K562 (cell line): ENCODE data around the gene KDELR3. TPM values are rescaled to one million over a fixed set of nuclear protein-coding genes. Genes with fewer than 3 reads are reported as not detected.
A peak's percentile ranks its signal among the peaks of the same experiment; 100 is the strongest.

ENCODE experiments used
- CBX5 ChIP-seq: IDR thresholded peaks from 2 replicates; pipeline ENCODE4 v1.6.1; 2014; ENCODE audit warnings: low read depth, borderline replicate concordance
- ELF1 ChIP-seq: fragments of 200-800 bp; sonication (Bioruptor generic); IDR thresholded peaks from 2 replicates; pipeline ENCODE4 v1.6.1; 2016; ENCODE audit warnings: missing genetic modification characterization, missing compliant biosample characterization
- EZH2 ChIP-seq: IDR thresholded peaks from 2 replicates; pipeline ENCODE4 v1.6.1; 2012; ENCODE audit warnings: low read depth, mild to moderate bottlenecking, inconsistent platforms, low read length, borderline replicate concordance
- FOXK1 ChIP-seq: sonication (generic); formaldehyde crosslinking; IDR thresholded peaks from 2 replicates; pipeline ENCODE4 v1.8.0; 2022; ENCODE audit warnings: missing genetic modification reagents, mild to moderate bottlenecking, borderline replicate concordance
- GABPA ChIP-seq: fragments of 200-800 bp; sonication (Bioruptor generic); conservative IDR thresholded peaks from 2 replicates; pipeline ENCODE4 v1.6.1; 2016; ENCODE audit warnings: low read depth, missing genetic modification characterization, missing compliant biosample characterization
- HLTF ChIP-seq: fragments of 450-650 bp; IDR thresholded peaks from 2 replicates; pipeline ENCODE4 v1.6.1; 2016
- KLF1 ChIP-seq: fragments of 450-650 bp; IDR thresholded peaks from 2 replicates; pipeline ENCODE4 v1.6.1; 2016; ENCODE audit warnings: missing genetic modification characterization, missing compliant biosample characterization
- MTA2 ChIP-seq: fragments of 450-650 bp; IDR thresholded peaks from 2 replicates; pipeline ENCODE4 v1.6.1; 2016; ENCODE audit warnings: low read depth
- NFIC ChIP-seq: fragments of 450-650 bp; IDR thresholded peaks from 2 replicates; pipeline ENCODE4 v1.6.1; 2017; ENCODE audit warnings: mild to moderate bottlenecking, inconsistent platforms
- NR2C2 ChIP-seq, 2 experiments: fragments of 200-800 bp in 1 of 2; sonication (Bioruptor generic) in 1 of 2; sonication (generic) in 1 of 2; formaldehyde crosslinking in 1 of 2; IDR thresholded peaks; 2 replicates each; pipeline versions ENCODE4 v1.6.1 to v1.8.0; 2016 to 2022; ENCODE audit warnings: mild to moderate bottlenecking in 1 of 2, missing compliant biosample characterization in 1 of 2, missing genetic modification characterization in 1 of 2, missing genetic modification reagents in 1 of 2
- OTX1 ChIP-seq: fragments of 450-650 bp; formaldehyde crosslinking; IDR thresholded peaks from 2 replicates; pipeline ENCODE4 v1.4.0; 2022; ENCODE audit warnings: mild to moderate bottlenecking
- SMAD4 ChIP-seq: fragments of 250-450 bp; sonication (Bioruptor Pico); conservative IDR thresholded peaks from 2 replicates; pipeline ENCODE4 v1.8.0; 2021; ENCODE audit warnings: inconsistent platforms, mild to moderate bottlenecking, moderate library complexity
- SPI1 ChIP-seq: IDR thresholded peaks from 2 replicates; pipeline ENCODE4 v1.6.1; 2011; ENCODE audit warnings: low read depth, low read length, control low read depth, borderline replicate concordance
- STAT5B ChIP-seq: fragments of 250-450 bp; sonication (Bioruptor Pico); IDR thresholded peaks from 2 replicates; pipeline ENCODE4 v1.8.0; 2021; ENCODE audit warnings: mild to moderate bottlenecking, inconsistent platforms
- SUPT5H ChIP-seq: fragments of 450-650 bp; IDR thresholded peaks from 2 replicates; pipeline ENCODE4 v1.6.1; 2016
- WHSC1 ChIP-seq: IDR thresholded peaks from one replicate; pipeline ENCODE4 v1.6.1; 2012; ENCODE audit warnings: low read length, control low read depth, inconsistent platforms
- ZNF644 ChIP-seq: fragments of 200-800 bp; sonication (Bioruptor generic); IDR thresholded peaks from 2 replicates; pipeline ENCODE4 v1.6.1; 2016; ENCODE audit warnings: low read depth, missing genetic modification characterization, missing compliant biosample characterization
- polyA plus RNA-seq, 8 experiments: library from polyadenylated mRNA; depleted of rRNA in 4 of 8; stranded (reverse) in 5 of 8; unstranded in 3 of 8; fragments of >200 nt; fragmentation: Nextera tagmentation in 2 of 8; fragmentation: Illumina TruSeq in 1 of 8; extraction: Ambion mirVana in 2 of 8; extraction: Trizol in 1 of 8; gene quantifications; 2 replicates each; pipeline versions ENCODE4 v1.2.1 to v1.2.3, GENCODE V29; 2011 to 2014; ENCODE audit warnings: inconsistent platforms in 1 of 8, missing spikeins in 1 of 8
- total RNA-seq, 7 experiments: library from RNA; depleted of rRNA in 6 of 7; stranded (reverse); fragments of >200 nt in 6 of 7; fragmentation: Illumina TruSeq in 2 of 7; extraction: Trizol in 2 of 7; gene quantifications; 2 replicates each; pipeline versions ENCODE4 v1.2.1 to v1.2.3, GENCODE V29; 2011 to 2021; ENCODE audit warnings: low replicate concordance in 1 of 7
- TF ChIP-seq, protein P1 (sequence below), 2 experiments: fragments of 450-650 bp in 1 of 2; sonication (generic) in 1 of 2; formaldehyde crosslinking in 1 of 2; IDR thresholded peaks; 2 replicates each; pipeline versions ENCODE4 v1.7.1 to v1.9.0; 2016 to 2022; ENCODE audit warnings: inconsistent platforms in 1 of 2, mild to moderate bottlenecking in 1 of 2, missing genetic modification reagents in 1 of 2
- TF ChIP-seq, protein P2 (sequence below): sonication (generic); formaldehyde crosslinking; IDR thresholded peaks from 2 replicates; pipeline ENCODE4 v1.8.0; 2022; ENCODE audit warnings: missing genetic modification reagents, mild to moderate bottlenecking, borderline replicate concordance
- TF ChIP-seq, protein P3 (sequence below): sonication (generic); formaldehyde crosslinking; IDR thresholded peaks from 2 replicates; pipeline ENCODE4 v1.9.0; 2022; ENCODE audit warnings: mild to moderate bottlenecking, missing genetic modification reagents

The KDELR3 gene
- total and polyA plus RNA-seq, 9 of the 15 experiments (the other 6 are each of a cell fraction or from before 2014, with no cell fraction given), result 7.1 to 44.8 (median 9.6) TPM

DNA sequence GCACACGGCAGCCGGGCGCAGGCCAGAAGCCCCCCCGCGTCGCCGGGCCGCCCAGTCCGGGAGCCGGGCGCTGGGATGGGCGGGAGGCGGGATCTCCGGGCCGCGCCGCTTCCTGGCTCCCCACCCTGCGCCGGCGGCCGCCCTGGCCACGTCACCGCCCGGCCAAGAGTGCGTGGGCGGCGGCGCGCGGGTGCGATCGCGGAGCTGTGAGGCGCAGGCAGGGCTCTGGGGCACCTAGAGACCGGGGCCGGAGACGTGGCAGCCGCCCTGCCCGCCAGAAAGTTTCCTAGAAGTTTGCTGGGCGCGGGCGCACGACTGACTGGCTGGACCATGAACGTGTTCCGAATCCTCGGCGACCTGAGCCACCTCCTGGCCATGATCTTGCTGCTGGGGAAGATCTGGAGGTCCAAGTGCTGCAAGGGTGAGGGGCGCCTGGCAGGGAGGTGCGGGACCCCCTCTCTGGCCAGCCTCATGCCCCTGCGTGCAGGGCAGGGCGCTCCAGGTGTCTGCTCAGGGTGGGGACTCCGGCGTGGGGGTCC lies at the start of gene KDELR3 (continued):
- TF ChIP-seq, protein P1, sequence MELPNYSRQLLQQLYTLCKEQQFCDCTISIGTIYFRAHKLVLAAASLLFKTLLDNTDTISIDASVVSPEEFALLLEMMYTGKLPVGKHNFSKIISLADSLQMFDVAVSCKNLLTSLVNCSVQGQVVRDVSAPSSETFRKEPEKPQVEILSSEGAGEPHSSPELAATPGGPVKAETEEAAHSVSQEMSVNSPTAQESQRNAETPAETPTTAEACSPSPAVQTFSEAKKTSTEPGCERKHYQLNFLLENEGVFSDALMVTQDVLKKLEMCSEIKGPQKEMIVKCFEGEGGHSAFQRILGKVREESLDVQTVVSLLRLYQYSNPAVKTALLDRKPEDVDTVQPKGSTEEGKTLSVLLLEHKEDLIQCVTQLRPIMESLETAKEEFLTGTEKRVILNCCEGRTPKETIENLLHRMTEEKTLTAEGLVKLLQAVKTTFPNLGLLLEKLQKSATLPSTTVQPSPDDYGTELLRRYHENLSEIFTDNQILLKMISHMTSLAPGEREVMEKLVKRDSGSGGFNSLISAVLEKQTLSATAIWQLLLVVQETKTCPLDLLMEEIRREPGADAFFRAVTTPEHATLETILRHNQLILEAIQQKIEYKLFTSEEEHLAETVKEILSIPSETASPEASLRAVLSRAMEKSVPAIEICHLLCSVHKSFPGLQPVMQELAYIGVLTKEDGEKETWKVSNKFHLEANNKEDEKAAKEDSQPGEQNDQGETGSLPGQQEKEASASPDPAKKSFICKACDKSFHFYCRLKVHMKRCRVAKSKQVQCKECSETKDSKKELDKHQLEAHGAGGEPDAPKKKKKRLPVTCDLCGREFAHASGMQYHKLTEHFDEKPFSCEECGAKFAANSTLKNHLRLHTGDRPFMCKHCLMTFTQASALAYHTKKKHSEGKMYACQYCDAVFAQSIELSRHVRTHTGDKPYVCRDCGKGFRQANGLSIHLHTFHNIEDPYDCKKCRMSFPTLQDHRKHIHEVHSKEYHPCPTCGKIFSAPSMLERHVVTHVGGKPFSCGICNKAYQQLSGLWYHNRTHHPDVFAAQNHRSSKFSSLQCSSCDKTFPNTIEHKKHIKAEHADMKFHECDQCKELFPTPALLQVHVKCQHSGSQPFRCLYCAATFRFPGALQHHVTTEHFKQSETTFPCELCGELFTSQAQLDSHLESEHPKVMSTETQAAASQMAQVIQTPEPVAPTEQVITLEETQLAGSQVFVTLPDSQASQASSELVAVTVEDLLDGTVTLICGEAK (IDR thresholded peaks at IDR 0.05), result peak; percentile 53
- TF ChIP-seq, protein P1 (CRISPR knock-in tag; IDR thresholded peaks at IDR 0.05), result no peak
- TF ChIP-seq STAT5B (CRISPR knock-in tag) (no peak), NR2C2 (CRISPR knock-in tag; IDR thresholded peaks at IDR 0.05) (no peak), NR2C2 (tag; IDR thresholded peaks at IDR 0.05) (no peak), HLTF (no peak), EZH2 (no peak), NFIC (no peak), GABPA (tag) (peak; percentile 61), CBX5 (no peak), SMAD4 (CRISPR knock-in tag) (peak; percentile 62; the same call in 1 of the 2 replicates), KLF1 (tag) (no peak), ZNF644 (no peak), SUPT5H (peak; percentile 57; the same call in 1 of the 2 replicates), MTA2 (no peak), WHSC1 (no peak), SPI1 (no peak), FOXK1 (CRISPR knock-in tag) (no peak), ELF1 (peak; percentile 27; the same call in 1 of the 2 replicates), OTX1 (CRISPR knock-in tag) (no peak)
- TF ChIP-seq, protein P2, sequence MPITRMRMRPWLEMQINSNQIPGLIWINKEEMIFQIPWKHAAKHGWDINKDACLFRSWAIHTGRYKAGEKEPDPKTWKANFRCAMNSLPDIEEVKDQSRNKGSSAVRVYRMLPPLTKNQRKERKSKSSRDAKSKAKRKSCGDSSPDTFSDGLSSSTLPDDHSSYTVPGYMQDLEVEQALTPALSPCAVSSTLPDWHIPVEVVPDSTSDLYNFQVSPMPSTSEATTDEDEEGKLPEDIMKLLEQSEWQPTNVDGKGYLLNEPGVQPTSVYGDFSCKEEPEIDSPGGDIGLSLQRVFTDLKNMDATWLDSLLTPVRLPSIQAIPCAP (CRISPR knock-in tag), result no peak
- TF ChIP-seq, protein P3, sequence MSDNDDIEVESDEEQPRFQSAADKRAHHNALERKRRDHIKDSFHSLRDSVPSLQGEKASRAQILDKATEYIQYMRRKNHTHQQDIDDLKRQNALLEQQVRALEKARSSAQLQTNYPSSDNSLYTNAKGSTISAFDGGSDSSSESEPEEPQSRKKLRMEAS (CRISPR knock-in tag), result peak; percentile 30; the same call in 1 of the 2 replicates
